Embryonic facial prominence (tissue), 1 donor: Measurements from ENCODE around the gene SST.
"Not testable (repeated sequence)": the region's sequence is repeated elsewhere in the genome, so short reads cannot be mapped to it uniquely, and the experiment has no call there.

Source experiments
- DNase-seq: peaks from one replicate; pipeline ENCODE4 v3.0.0-alpha.2; 2016; ENCODE audit errors: extremely low spot score

The SST gene

GRCh38 chr3:187684444-187684843 lies 14.2 kb upstream of the SST start:
- no peak for DNase-seq

GRCh38 chr3:187681756-187682155 lies 11.6 kb upstream of the SST start:
- DNase-seq = not testable (repeated sequence)

- no peak for DNase-seq
Measured at GRCh38 chr3:187679638-187680396, 9.6 kb upstream of the SST start.

- DNase-seq = no peak
Measured at GRCh38 chr3:187678726-187679268, 8.6 kb upstream of the SST start.

- no peak for DNase-seq
Measured at GRCh38 chr3:187677604-187678003, 7.4 kb upstream of the SST start.

- DNase-seq = no peak
Measured at GRCh38 chr3:187673012-187673411, 2.8 kb upstream of the SST start.

- DNase-seq = no peak
Measured at GRCh38 chr3:187667526-187667925, 2.7 kb downstream of the SST start.

GRCh38 chr3:187665764-187666402 lies 4.3 kb downstream of the SST start:
- DNase-seq = no peak

GRCh38 chr3:187665010-187665409 lies 5.2 kb downstream of the SST start:
- DNase-seq = no peak

- DNase-seq = no peak
Measured at GRCh38 chr3:187662848-187663409, 7.3 kb downstream of the SST start.

GRCh38 chr3:187661267-187661666 lies 8.9 kb downstream of the SST start:
- no peak for DNase-seq

GRCh38 chr3:187651282-187651681 lies 18.9 kb downstream of the SST start:
- no peak for DNase-seq

GRCh38 chr3:187648177-187648576 lies 22.0 kb downstream of the SST start:
- DNase-seq = no peak

- DNase-seq = no peak
Measured at GRCh38 chr3:187646906-187647660, 23.1 kb downstream of the SST start.

GRCh38 chr3:187645379-187645778 lies 24.8 kb downstream of the SST start:
- not testable (repeated sequence) for DNase-seq

- DNase-seq = no peak
Measured at GRCh38 chr3:187642861-187643260, 27.3 kb downstream of the SST start.

GRCh38 chr3:187641320-187642016 lies 28.7 kb downstream of the SST start:
- no peak for DNase-seq

- no peak for DNase-seq
Measured at GRCh38 chr3:187640569-187641059, 29.6 kb downstream of the SST start.

GRCh38 chr3:187639927-187640568 lies 30.1 kb downstream of the SST start:
- no peak for DNase-seq

- no peak for DNase-seq
Measured at GRCh38 chr3:187636528-187636927, 33.7 kb downstream of the SST start.

GRCh38 chr3:187630404-187630803 lies 39.8 kb downstream of the SST start:
- no peak for DNase-seq
